NOMO-1 treated with dmso at 0.1 percent for 144 hours (cell line): ENCODE data around the gene TRAF3.
"Not testable (repeated sequence)": the region's sequence is repeated elsewhere in the genome, so short reads cannot be mapped to it uniquely, and the experiment has no call there.

Experiments
- DNase-seq: peaks from one replicate; lab custom pipeline; 2025; ENCODE audit not compliant: unreplicated experiment; lab: John Stamatoyannopoulos, UW

Gene TRAF3

DNA sequence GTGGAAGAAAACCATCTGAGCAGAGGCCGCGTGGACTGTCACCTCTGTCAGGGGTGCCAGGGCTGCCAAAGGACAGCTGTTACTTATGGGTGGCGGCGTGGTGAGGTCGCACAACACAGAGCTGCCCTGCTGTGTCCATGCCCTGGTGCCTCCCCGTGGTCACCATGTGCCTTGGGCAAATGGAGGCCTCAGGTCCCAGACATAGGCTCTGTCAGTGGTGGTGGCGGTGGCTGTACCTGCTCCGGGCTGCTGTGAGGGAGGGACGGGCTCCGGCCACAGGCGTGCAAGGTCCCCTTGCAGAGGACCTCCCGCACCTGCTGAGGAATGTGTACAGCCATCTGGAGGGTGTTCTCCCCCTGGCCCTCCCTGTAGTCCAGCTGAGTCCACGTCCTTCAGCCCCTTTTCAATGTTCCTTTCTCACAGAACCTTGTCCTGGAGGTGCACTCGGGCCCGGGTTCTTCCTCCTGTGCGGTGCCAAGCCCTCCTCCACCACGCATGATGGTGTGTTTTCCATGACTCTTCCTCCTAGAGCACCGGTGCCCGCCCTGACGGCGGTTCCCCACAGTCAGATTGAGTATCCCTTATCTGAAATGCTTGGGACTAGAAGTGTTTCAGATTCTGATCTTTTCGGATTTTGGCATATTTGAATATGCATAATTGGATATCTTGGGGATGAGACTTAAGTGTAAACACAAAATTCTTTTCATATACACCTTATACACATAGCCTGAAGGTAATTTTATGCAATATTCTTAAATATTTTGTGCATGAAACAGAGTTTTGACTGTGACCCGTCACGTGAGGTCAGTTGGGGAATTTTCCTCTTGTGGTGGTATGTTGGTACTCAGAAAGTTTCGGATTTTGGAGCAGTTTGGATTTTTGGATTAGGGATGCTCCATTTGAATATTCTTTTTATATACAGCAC, 49.8 kb downstream of the TRAF3 start:
- no peak for DNase-seq

GRCh38 chr14:102827716-102828115, 50.5 kb downstream of the TRAF3 start:
- DNase-seq = no peak

DNA sequence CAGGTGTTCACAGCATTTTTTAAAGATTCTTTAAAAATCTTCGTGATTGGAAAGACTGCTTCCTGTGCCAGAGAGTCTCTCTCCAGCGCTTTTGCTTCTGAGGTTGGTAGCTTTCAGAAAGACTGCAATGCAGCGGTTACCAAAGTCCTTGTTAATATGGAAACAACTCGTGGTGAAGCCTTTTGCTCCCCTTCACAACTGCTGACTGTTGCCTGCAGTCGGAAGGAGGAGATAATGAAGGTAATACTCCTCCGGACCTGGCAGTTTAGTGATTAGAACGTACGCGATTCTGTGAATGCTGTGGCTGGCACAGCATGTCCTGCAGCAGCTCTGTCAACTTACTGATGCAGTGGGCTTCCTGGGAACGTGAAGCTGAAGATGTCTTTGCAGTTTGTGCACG, 50.9 kb downstream of the TRAF3 start:
- no peak for DNase-seq

DNA sequence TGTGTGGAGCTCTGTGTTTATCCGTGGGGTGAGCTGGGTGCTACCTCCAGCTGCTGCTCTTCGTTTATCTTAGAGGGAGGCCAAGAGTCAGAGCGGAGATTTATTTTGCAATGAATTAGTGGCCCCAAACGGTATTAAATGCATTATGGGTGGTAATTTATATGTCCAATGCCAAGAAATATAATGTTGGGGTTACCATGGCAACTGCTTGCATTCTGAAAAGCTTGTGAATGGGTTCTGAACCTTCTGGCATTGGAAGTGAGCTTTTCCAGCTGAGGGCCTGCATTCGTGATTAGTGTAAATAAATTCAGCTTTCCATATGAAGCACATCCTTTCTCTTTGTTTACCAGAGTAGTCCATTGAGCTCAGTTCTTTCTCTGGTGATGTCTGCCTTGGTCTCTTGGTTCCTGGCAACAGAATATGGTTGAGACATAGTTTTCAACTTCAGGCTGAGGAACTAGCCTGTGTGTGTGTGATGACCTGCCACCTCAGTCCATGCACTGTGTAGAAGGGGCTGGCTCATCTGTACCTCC, 51.8 kb downstream of the TRAF3 start:
- no peak for DNase-seq

GRCh38 chr14:102830474-102831045, 53.3 kb downstream of the TRAF3 start:
- no peak for DNase-seq

DNA sequence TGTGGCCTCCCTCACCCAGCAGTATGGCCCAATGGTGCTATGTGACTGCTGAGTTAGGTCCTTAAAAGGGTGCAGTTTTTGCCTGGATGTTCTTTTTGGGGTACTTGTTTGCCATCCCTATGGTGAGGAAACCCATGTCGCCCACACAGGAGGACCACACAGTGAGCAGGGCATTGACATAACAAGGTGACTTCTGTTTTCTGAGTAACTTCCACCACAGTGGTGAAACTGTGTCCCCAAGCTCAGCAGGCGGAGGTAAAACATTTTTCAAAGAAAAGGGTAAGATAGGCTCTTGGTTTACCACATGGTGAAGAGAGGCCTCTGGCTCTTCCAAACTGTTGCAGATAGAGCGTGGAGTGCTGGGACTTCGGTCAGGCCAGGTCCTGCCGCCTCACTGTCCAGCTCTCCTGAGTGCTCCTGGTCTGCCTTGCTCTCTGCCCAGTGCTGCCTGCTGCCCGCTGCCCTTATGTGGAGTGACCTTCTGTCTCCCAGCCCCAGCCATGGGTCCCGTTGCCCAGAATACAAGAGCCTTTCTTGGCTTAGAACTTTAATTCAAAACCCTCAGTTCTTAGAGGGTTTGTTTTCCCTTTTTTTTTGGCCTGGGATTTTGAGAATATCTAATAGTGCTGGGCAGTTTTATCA, 54.0 kb downstream of the TRAF3 start:
- no peak for DNase-seq

DNA sequence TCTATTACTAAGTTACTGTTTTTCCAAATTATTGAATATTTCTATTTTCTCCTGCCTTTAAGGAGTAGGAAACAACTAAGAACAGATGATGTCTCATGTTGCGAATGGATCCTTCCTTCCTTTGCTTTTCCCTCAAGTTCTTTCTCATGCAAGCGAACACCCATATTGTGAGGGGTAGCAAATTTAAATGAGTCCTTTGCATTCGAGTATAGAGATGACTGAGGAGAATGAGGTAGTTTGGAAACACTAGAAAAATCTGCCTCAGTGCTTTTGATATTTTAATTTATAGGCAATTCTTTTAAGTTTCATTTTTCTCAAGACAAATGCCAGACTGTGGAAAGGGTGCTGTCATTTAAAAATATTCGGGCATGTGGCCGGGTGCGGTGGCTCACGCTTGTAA, 56.1 kb downstream of the TRAF3 start:
- DNase-seq = no peak

- no peak for DNase-seq
Measured at GRCh38 chr14:102833991-102834390, 56.7 kb downstream of the TRAF3 start.

DNA sequence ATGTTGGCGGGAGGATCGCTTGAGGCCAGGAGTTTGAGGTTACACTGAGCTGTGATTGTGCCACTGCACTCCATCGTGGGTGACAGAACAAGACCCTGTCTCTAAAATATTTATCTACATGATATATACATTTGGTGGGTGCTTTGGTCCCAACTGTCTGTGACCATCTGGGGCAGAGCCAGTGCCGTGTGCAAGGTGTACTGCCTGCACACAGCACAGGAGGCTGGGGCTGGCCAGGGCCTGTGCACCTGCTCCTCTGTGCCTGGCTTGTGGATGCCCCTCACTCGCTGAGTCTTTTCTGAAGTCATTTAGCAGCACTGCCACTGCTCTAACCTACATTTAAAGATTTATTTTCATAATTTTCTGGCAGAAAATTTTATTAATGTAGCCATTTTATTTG, 58.7 kb downstream of the TRAF3 start:
- no peak for DNase-seq

DNA sequence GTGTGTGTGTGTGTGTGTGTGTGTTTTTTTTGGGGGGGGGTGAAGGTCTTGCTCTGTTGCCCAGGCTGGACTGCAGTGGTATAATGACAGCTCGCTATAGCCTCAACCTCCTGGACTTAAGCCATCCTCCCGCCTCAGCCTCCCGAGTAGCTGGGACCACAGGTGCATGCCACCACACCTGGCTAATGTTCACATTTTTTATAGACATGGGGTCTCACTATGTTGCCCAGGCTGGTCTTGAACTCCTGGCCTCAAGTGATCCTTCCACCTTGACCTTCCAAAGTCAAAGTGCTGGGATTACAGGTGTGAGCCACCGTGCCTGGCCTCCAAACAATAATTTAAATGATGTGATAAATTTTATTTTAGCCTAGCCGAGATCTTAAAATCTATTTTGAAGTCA, 59.9 kb downstream of the TRAF3 start:
- DNase-seq = not testable (repeated sequence)

- no peak for DNase-seq
Measured at GRCh38 chr14:102838501-102838900, 61.3 kb downstream of the TRAF3 start.

GRCh38 chr14:102840115-102840514, 62.9 kb downstream of the TRAF3 start:
- DNase-seq = no peak

- DNase-seq = no peak
Measured at GRCh38 chr14:102840771-102841528, 63.7 kb downstream of the TRAF3 start.

DNA sequence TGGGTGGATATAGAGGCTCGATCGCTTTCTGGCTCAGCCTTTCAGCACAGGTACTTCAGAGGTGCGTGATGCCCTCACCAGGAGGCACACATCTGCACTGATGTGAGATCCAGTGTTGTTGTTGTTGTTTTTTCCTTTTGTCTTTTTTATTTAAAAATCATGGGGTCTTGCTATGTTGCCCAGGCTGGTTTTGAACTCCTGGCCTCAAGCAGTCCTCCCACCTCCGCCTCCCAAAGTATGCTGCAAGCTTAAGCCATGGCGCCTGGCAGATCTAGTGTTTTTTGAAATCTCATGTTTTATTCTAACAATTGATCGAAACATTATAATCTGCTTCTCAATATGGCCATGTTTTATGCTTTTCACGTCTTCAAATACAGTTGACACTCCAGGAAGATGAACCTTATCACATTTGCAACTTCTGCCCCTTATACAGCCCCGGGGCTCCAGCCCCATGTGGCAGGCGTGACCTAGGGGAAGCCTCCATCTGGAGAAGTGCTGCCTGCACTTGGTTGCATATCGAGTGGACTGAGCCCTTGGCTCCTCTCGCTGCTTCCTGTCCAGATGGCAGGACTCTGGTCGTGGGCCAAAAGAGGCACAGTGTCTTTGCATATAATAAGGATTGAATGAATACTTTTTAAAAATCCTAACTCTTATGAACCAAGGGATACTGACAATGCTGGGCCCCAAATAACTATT, 71.7 kb downstream of the TRAF3 start:
- no peak for DNase-seq

DNA sequence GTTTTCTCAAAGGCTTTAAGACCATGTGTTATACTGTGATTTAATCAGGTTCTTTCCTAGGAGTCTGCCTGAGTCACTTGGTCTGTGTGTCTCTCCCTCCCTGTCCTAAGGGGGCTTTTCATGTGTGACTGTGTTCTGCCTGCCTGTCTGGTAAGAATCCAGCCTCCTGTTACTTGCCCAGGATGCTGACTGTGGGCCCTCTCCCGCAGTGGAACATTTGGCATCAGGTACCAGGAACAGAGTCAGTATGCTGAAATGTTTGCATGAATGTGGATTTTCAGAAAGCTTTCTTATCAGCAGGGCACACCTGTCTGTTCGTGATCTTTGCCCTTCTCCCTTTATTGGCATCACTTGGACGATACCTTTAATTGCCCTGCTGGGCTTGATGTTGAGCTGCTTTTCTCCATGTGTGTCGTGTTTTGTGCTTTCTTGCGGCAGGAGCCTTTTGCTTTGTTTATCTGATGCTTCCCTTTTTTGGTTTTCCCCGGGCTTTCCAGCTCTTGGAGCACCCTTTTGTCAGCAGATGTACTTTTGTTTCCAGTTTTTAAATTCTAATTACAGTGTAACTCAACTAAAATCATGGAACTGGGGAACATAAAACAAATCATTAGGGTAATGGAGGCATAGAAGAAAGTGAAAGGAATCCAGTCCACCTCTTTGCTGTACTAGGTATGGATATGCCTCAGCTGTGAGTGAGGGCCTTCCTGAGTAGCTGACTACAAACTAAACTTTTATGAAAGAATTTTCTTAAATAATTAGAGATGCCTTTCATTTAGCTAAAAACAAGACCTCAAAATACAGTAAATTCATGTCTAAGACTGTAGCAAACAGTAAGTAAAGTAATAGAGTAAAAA, 72.5 kb downstream of the TRAF3 start:
- DNase-seq = no peak

GRCh38 chr14:102853648-102854047, 76.4 kb downstream of the TRAF3 start:
- no peak for DNase-seq

- DNase-seq = no peak
Measured at GRCh38 chr14:102854091-102854703, 76.9 kb downstream of the TRAF3 start.

GRCh38 chr14:102856179-102856578, 78.9 kb downstream of the TRAF3 start:
- no peak for DNase-seq

- no peak for DNase-seq
Measured at GRCh38 chr14:102857444-102857843, 80.2 kb downstream of the TRAF3 start.
